Measurements from ENCODE around the gene SLC13A2.

DNA sequence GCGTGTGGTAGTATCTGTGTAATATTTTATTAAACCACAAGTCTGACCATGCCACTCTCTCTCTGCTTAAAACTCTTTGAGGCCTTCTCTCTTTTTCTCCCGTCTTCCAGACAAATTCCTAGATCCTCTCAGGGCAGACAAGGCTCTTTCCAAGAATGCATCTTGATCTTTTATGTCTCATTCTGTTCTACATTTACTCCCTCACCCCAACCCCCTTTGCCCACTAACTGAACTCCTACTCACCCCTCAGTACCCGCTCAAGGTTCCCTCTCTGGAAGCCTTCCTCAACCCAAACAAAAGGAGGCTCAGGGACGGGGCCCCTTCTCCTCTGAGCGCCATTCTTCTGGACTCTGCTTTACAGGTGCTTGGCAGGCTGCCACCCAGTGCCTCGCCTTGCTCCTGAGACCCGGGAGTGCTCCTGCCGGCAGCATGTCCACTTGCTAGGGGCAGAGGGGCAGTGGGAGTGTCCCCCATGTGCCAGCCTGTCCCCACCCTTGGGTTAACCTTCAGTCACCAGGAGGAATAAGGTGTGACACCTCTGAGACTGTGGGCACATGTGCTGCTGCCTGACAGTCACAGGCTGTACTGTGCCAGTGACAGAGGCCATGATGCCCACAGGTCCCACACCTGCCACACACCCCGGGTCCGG lies 9.2 kb downstream of the SLC13A2 start:
- TF ChIP-seq YY1 (IDR thresholded peaks at IDR 0.05; ENCODE audit: low read depth) (no peak), EP300 (IDR thresholded peaks at IDR 0.05; ENCODE audit: borderline replicate concordance) (no peak), TAF1 (IDR thresholded peaks at IDR 0.05; ENCODE audit: low read depth) (no peak)
- TF ChIP-seq, protein P1, sequence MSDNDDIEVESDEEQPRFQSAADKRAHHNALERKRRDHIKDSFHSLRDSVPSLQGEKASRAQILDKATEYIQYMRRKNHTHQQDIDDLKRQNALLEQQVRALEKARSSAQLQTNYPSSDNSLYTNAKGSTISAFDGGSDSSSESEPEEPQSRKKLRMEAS (IDR thresholded peaks at IDR 0.05): no peak
